ENCODE results near the gene KCTD4. TPM values are rescaled to one million over a fixed set of nuclear protein-coding genes. Genes with fewer than 3 reads are reported as not detected.

The KCTD4 gene
- polyA plus RNA-seq, 1 donor from 2014 or later = 1.2 TPM

- H3K4me3 ChIP-seq (ENCODE audit: low read length) = no peak overlapping the region
- H3K79me2 ChIP-seq (replicated peaks; ENCODE audit: insufficient read depth, low read length) = no peaks in the 10 kb centered on the region
- H3K27ac ChIP-seq (ENCODE audit: low read length) = no peak overlapping the region
- H3K27me3 ChIP-seq (ENCODE audit: insufficient read depth, low read depth, low read length) = no peaks in the 10 kb centered on the region
- H3K36me3 ChIP-seq (ENCODE audit: insufficient read depth, low read length) = no peaks in the 10 kb centered on the region
- H4K20me1 ChIP-seq (ENCODE audit: insufficient read depth) = no peaks in the 10 kb centered on the region
- no peak for TF ChIP-seq CTCF (IDR thresholded peaks at IDR 0.05; ENCODE audit: poor library complexity, severe bottlenecking)
- H3K9me3 ChIP-seq (ENCODE audit: low read length) = no peaks in the 10 kb centered on the region
- no peaks in the 10 kb centered on the region for H3F3A ChIP-seq (ENCODE audit: insufficient read depth, low read length, poor library complexity, severe bottlenecking)
- H3K4me2 ChIP-seq (ENCODE audit: low read length) = no peak overlapping the region
- no peak overlapping the region for H3K9ac ChIP-seq (ENCODE audit: low read length)
- no peaks in the 10 kb centered on the region for H3K9me2 ChIP-seq (ENCODE audit: insufficient read depth, low read length)
- H2AFZ ChIP-seq (ENCODE audit: low read depth, low read length) = no peak overlapping the region
These were observed 33.0 kb downstream of the KCTD4 start for GRCh38 chr13:45167611-45168554.

- no peaks in the 10 kb centered on the region for H3K27me3 ChIP-seq (ENCODE audit: insufficient read depth, low read depth, low read length)
- no peak for TF ChIP-seq MXI1 (conservative IDR thresholded peaks at IDR 0.05; ENCODE audit: poor library complexity, severe bottlenecking)
- no peak for TF ChIP-seq CTCF (IDR thresholded peaks at IDR 0.05; ENCODE audit: poor library complexity, severe bottlenecking)
- TF ChIP-seq TAF1 (IDR thresholded peaks at IDR 0.05; ENCODE audit: low read depth) = no peak
- TF ChIP-seq EP300 (conservative IDR thresholded peaks at IDR 0.05; ENCODE audit: poor library complexity, severe bottlenecking) = no peak
- no peak for TF ChIP-seq REST (IDR thresholded peaks at IDR 0.05; ENCODE audit: borderline replicate concordance)
- TF ChIP-seq EZH2 (IDR thresholded peaks at IDR 0.05; ENCODE audit: borderline replicate concordance, insufficient read depth, low read length, poor library complexity, severe bottlenecking) = no peak
- TF ChIP-seq SMC3 (conservative IDR thresholded peaks at IDR 0.05; ENCODE audit: poor library complexity) = no peak
- TF ChIP-seq RAD21 (conservative IDR thresholded peaks at IDR 0.05) = no peak
- TF ChIP-seq POLR2AphosphoS5 (IDR thresholded peaks at IDR 0.05) = no peak
These were observed 34.0 kb downstream of the KCTD4 start for GRCh38 chr13:45166858-45167257.

More at GRCh38 chr13:45166858-45167257, 34.0 kb downstream of the KCTD4 start:
- Histone ChIP-seq H3K9me3 (ENCODE audit: low read length) (no peaks in the 10 kb centered on the region), H3K36me3 (ENCODE audit: insufficient read depth, low read length) (no peaks in the 10 kb centered on the region), H2AFZ (ENCODE audit: low read depth, low read length) (no peak overlapping the region), H3K4me3 (ENCODE audit: low read length) (no peak overlapping the region), H3K9ac (ENCODE audit: low read length) (no peak overlapping the region), H3K79me2 (replicated peaks; ENCODE audit: insufficient read depth, low read length) (no peaks in the 10 kb centered on the region), H4K20me1 (ENCODE audit: insufficient read depth) (no peaks in the 10 kb centered on the region), H3F3A (ENCODE audit: insufficient read depth, low read length, poor library complexity, severe bottlenecking) (no peaks in the 10 kb centered on the region), H3K27ac (ENCODE audit: low read length) (no peak overlapping the region), H3K9me2 (ENCODE audit: insufficient read depth, low read length) (no peaks in the 10 kb centered on the region), H3K4me2 (ENCODE audit: low read length) (no peak overlapping the region)
